ENCODE data around the gene KRTAP10-12.

The KRTAP10-12 gene

DNA sequence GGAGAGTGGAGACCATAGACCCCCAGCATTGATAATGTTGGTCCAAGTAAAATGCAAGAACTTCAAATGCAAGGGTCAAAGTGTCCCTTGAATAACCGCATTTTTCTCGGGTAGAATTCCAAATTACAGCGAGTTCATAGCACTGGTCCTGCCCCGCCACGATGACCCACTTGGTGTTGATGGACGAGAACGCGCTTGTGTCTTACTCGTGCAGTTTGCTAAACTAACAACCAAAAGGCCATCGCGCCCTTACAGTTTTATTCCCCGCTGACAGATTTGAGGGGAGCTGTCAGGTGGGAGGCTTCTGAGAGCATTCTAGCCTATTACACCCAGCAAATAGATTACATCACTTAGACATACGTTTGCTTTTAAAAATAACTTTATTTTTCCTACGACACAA is 31.7 kb downstream of the KRTAP10-12 start:
- no peak for DNase-seq (ENCODE audit: extremely low read depth, low read depth)
- TF ChIP-seq, protein P1, sequence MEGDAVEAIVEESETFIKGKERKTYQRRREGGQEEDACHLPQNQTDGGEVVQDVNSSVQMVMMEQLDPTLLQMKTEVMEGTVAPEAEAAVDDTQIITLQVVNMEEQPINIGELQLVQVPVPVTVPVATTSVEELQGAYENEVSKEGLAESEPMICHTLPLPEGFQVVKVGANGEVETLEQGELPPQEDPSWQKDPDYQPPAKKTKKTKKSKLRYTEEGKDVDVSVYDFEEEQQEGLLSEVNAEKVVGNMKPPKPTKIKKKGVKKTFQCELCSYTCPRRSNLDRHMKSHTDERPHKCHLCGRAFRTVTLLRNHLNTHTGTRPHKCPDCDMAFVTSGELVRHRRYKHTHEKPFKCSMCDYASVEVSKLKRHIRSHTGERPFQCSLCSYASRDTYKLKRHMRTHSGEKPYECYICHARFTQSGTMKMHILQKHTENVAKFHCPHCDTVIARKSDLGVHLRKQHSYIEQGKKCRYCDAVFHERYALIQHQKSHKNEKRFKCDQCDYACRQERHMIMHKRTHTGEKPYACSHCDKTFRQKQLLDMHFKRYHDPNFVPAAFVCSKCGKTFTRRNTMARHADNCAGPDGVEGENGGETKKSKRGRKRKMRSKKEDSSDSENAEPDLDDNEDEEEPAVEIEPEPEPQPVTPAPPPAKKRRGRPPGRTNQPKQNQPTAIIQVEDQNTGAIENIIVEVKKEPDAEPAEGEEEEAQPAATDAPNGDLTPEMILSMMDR (IDR thresholded peaks at IDR 0.05; ENCODE audit: low read depth, low read length, missing control alignments): no peak
- H3K4me3 ChIP-seq (replicated peaks; ENCODE audit: low read depth, low read length): no peak overlapping the region

DNA sequence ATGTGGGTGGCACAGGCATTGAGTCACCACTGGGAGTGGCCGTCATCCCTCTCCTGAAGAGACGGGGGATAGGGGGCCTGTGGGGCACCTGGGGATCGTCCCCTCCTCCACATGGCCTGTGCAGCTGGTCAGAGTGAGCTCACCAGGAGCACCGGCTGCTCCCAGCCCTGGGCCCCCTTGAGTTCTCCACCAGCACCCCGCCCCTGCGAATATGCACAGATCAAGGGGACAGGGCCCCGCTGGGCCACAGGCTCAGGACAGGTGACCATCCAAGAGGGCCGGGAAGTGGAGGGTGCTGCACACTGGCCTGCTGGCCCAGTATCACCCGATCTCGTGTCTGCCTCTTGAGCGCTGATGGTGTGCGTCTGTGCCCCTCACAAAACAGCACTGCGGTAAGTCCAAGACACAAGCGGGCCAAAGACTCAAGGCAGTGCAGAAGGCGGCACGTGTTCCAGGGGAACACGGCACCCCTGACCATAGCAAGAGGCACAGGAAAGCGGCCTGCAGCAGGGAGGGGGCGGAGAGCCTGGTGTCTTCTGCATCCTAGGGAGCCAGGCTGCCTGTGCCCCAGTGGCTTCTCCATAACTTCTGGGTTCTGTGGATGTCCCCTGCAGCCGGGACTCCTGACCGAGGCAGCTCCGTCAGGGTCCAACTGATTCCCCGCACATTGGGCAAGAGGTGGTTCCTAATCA is 32.5 kb downstream of the KRTAP10-12 start:
- no peak overlapping the region for H3K4me3 ChIP-seq (replicated peaks; ENCODE audit: low read depth, low read length)
- TF ChIP-seq, protein P1 (IDR thresholded peaks at IDR 0.05; ENCODE audit: low read depth, low read length, missing control alignments): no peak
- DNase-seq (ENCODE audit: extremely low read depth, low read depth): no peak

DNA sequence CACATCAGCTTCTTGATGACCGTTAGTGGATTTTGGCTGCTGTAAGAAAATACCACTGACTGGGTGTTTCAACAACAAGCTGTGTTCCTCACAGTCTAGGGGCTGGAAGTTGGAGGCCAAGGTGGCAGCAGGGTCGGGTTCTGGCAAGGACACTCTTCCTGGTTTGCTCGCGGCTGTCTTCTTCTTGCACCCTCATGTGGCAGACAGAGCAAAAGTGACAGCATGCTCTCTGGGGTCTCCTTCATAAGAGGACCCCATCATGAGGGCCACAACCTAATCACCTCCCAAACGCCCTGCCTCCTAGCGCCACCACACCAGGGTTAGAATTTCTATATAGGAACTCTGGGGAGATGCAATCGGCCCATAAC is 33.0 kb downstream of the KRTAP10-12 start:
- TF ChIP-seq, protein P1 (IDR thresholded peaks at IDR 0.05; ENCODE audit: low read depth, low read length, missing control alignments): no peak
- H3K4me3 ChIP-seq (replicated peaks; ENCODE audit: low read depth, low read length): no peak overlapping the region
- no peak for DNase-seq (ENCODE audit: extremely low read depth, low read depth)

DNA sequence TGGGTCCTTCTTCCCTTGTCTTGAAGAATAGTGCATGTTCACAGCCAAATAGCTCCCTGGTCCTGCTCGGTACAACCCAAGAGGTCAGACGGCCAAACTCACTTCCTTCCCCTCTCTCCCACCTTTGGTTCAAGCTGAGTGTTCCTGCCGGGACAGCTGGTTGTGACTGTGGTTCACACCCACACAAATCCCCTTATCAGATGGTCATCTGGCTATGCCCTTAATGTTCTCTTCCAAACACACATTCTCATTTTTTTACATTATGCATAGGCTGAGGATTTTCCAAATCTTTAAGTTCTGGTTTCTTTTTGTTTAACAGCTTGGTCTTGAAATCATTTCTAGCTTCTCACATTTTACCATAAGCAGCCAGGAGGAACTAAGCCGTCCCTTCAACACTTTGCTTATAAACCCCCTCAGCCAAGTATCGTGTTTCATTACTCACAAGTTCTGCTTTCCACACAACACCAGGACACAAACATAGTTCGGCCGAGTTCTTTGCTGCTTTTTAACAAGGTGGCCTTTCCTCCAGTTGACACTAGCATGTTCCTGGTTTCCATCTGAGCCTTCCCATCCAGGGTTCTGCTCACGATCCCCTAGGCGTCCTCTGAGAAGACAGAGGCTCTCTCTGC is 34.1 kb downstream of the KRTAP10-12 start:
- no peak for DNase-seq (ENCODE audit: extremely low read depth, low read depth)

DNA sequence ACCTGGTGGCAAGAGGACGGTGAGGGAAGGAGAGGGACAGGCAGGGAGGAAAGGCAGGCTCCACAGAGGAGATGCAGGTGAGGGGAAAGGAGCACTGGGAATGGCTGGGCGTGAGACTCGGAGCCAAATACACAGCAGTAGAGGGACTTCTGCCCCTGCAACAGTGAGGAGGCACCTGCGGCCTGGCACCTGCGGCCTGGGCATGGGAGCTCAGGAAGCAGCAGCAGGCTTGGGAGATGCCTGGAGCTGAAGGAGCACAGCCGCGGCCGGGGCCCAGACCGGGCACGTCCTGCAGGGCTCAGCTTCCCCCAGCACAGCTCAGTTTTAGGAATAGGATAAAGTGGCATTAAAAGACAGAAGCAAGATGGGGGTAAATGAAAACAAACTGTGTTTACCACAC is 35.3 kb downstream of the KRTAP10-12 start:
- DNase-seq (ENCODE audit: extremely low read depth, low read depth): no peak
- TF ChIP-seq, protein P1 (IDR thresholded peaks at IDR 0.05; ENCODE audit: low read depth, low read length, missing control alignments): no peak
- H3K4me3 ChIP-seq (replicated peaks; ENCODE audit: low read depth, low read length): no peak overlapping the region

More for the DNA sequence above, 34.1 kb downstream of the KRTAP10-12 start:
- TF ChIP-seq, protein P1 (IDR thresholded peaks at IDR 0.05; ENCODE audit: low read depth, low read length, missing control alignments): no peak
- no peak overlapping the region for H3K4me3 ChIP-seq (replicated peaks; ENCODE audit: low read depth, low read length)

DNA sequence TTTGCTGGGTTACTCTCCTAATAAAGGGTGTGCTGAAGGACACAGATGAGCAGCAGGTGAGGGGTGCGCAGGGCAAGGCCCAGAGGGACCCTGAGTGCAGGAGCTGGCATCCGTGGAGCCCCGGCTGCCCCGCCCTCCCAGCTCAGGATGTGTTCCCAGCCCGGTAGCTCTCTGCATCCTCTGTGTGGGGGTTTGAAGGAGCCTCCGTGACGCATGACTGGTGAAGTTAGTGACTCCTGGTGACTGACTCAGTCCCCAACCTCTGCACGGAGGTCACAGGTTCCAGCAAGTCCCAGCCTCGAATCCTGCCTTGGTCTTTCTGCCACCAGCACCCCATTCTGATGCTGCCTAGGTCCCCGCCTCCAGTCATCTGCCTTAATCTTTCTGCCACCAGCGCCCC is 36.0 kb downstream of the KRTAP10-12 start:
- DNase-seq (ENCODE audit: extremely low read depth, low read depth): no peak
- H3K4me3 ChIP-seq (replicated peaks; ENCODE audit: low read depth, low read length): no peak overlapping the region
- TF ChIP-seq, protein P1 (IDR thresholded peaks at IDR 0.05; ENCODE audit: low read depth, low read length, missing control alignments): no peak

Data from HFF-Myc (cell line).